T-cell (primary cell): ENCODE data around the gene PTPN12. TPM values are rescaled to one million over a fixed set of nuclear protein-coding genes. Genes with fewer than 3 reads are reported as not detected.

ENCODE experiments used
- ATAC-seq, 4 experiments: fragments of 200-7000 bp in 3 of 4; fragments of 150-1000 bp in 1 of 4; cut with Tn5 transposase; replicated peaks in 1 of 4; 1 replicate in 3 of 4; 2 replicates in 1 of 4; pipeline ENCODE4 v1.10.0; 2021; ENCODE audit warnings: moderate library complexity in 3 of 4, mild to moderate bottlenecking in 2 of 4, moderate number of reproducible peaks in 1 of 4
- CTCF ChIA-PET, 2 donors: fragments of 300-600 bp; sonication (Branson Sonifier 250); formaldehyde crosslinking; loops; one replicate each; lab custom pipeline; 2022; ENCODE audit warnings: antibody characterized with exemption in 2 of 2; lab: Charles Lee
- POLR2A ChIA-PET, 2 donors: fragments of 300-600 bp; sonication (Branson Sonifier 250); formaldehyde crosslinking; loops; one replicate each; lab custom pipeline; 2022; ENCODE audit warnings: antibody characterized with exemption in 2 of 2; lab: Charles Lee
- DNase-seq, 35 experiments: peaks; one replicate each; pipeline versions ENCODE4 v3.0.0 to v3.0.0-alpha.2; 2013 to 2023
- H3K27ac ChIP-seq: one replicate; pipeline ENCODE4 v1.5.1; 2013; ENCODE audit warnings: low read length
- H3K27me3 ChIP-seq, 2 experiments: replicated peaks in 1 of 2; 1 replicate in 1 of 2; 2 replicates in 1 of 2; pipeline versions ENCODE4 v1.6.1 to v1.7.0; 2013; ENCODE audit warnings: low read length in 1 of 2, mixed read lengths in 1 of 2; ENCODE audit not compliant: control insufficient read depth in 2 of 2, insufficient read depth in 2 of 2; ENCODE audit errors: extremely low read depth in 1 of 2
- H3K36me3 ChIP-seq, 2 donors: 1 replicate in 1 of 2; 2 replicates in 1 of 2; pipeline versions ENCODE4 v1.6.1 to v1.7.0; 2013; ENCODE audit warnings: low read length in 1 of 2; ENCODE audit not compliant: control insufficient read depth in 2 of 2, insufficient read depth in 1 of 2; ENCODE audit errors: extremely low read depth in 1 of 2
- H3K4me1 ChIP-seq, 2 experiments: 1 replicate in 1 of 2; 2 replicates in 1 of 2; pipeline versions ENCODE4 v1.6.1 to v1.7.0; 2013; ENCODE audit warnings: low read length in 2 of 2, mixed read lengths in 1 of 2; ENCODE audit not compliant: insufficient read depth in 2 of 2, control insufficient read depth in 1 of 2; ENCODE audit errors: extremely low read depth in 1 of 2
- H3K4me3 ChIP-seq, 2 donors: 1 replicate in 1 of 2; 2 replicates in 1 of 2; pipeline versions ENCODE4 v1.5.1 to v1.7.0; 2013; ENCODE audit warnings: mild to moderate bottlenecking in 2 of 2, low read length in 1 of 2, moderate library complexity in 1 of 2; ENCODE audit not compliant: control insufficient read depth in 1 of 2; ENCODE audit errors: extremely low read depth in 1 of 2
- H3K9me3 ChIP-seq: 2 replicates; pipeline ENCODE4 v1.7.0; 2013
- H3K27ac Mint-ChIP-seq, 2 donors: one replicate each; pipeline ENCODE4 v1.8.0; 2020 to 2021; ENCODE audit warnings: mild to moderate bottlenecking in 2 of 2, mixed read lengths in 2 of 2
- H3K27me3 Mint-ChIP-seq, 2 donors: one replicate each; pipeline ENCODE4 v1.8.0; 2021 to 2022; ENCODE audit warnings: mixed read lengths in 2 of 2
- H3K36me3 Mint-ChIP-seq: one replicate; pipeline ENCODE4 v1.8.0; 2021; ENCODE audit warnings: mixed read lengths
- H3K4me1 Mint-ChIP-seq, 3 donors: one replicate each; pipeline ENCODE4 v1.8.0; 2020 to 2022; ENCODE audit warnings: mixed read lengths in 3 of 3, mild to moderate bottlenecking in 1 of 3
- H3K4me3 Mint-ChIP-seq, 3 donors: one replicate each; pipeline ENCODE4 v1.8.0; 2020 to 2022; ENCODE audit warnings: mild to moderate bottlenecking in 3 of 3, mixed read lengths in 3 of 3, moderate library complexity in 3 of 3
- H3K9me3 Mint-ChIP-seq, 3 donors: one replicate each; pipeline ENCODE4 v1.8.0; 2020 to 2022; ENCODE audit warnings: mixed read lengths in 3 of 3
- WGBS: methylation state at CpG from one replicate; pipeline ENCODE4 v1.1.5; 2013; ENCODE audit warnings: missing lambda C conversion rate; ENCODE audit not compliant: insufficient coverage; 5-methylcytosine and 5-hydroxymethylcytosine counted together
- total RNA-seq, 35 experiments: library from RNA in 6 of 35; stranded (reverse) in 6 of 35; fragments of 120-200 nt in 1 of 35; gene quantifications; one replicate each; pipeline versions ENCODE4 v1.2.1 to v1.2.4 and lab custom pipeline; 2013 to 2026

Gene PTPN12
- total RNA-seq, 5 donors from 2014 or later (not counting 1 experiment from before 2014, with no cell fraction given), result 20.0 to 25.0 (median 21.4) TPM

DNA sequence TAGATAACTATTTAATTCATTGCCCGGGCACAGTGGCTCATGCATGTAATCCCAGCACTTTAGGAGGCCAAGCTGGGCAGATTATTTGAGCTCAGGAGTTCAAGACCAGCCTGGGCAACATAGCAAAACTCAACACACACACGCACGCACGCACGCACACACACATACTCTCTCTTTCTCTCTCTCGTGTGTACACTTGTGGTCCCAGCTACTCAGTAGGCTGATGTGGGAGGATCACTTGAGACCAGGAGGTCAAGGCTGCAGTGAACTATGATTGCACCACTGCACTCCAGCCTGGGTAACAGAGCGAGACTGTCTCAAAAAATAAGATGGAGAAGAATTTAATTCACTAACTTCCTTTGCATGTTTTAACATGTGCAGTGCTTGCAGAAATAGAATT is 38.1 kb downstream of the PTPN12 start:
- H3K27me3 ChIP-seq, result no peaks in the 10 kb centered on the region
- peaks cover 0 to 11% of the 10 kb centered on the region in 2 donors for H3K36me3 ChIP-seq
- ATAC-seq, result no peak
- no peak overlapping the region for H3K4me3 Mint-ChIP-seq
- no peaks in the 10 kb centered on the region for H3K9me3 Mint-ChIP-seq
- ChIA-PET POLR2A (no interaction called here), CTCF (interaction anchor here in 1 of 2 donors (0.8 kb wide), 1 partner anchor 43 kb away, joined by 3 read pairs; no protein-coding TSS in a partner anchor)
- no peaks in the 10 kb centered on the region for H3K9me3 ChIP-seq
- H3K27ac ChIP-seq, result no peak overlapping the region
- H3K4me1 ChIP-seq, result no peaks in the 10 kb centered on the region
- H3K4me1 Mint-ChIP-seq, result no peaks in the 10 kb centered on the region
- peaks cover 28% of the 10 kb centered on the region for H3K36me3 Mint-ChIP-seq
- DNase-seq, result no peak
- H3K27ac Mint-ChIP-seq, result no peak overlapping the region
- H3K4me3 ChIP-seq, result no peak overlapping the region
- no peaks in the 10 kb centered on the region for H3K27me3 Mint-ChIP-seq
- 100% methylated on average over 1 of the region's 7 CpGs for WGBS

DNA sequence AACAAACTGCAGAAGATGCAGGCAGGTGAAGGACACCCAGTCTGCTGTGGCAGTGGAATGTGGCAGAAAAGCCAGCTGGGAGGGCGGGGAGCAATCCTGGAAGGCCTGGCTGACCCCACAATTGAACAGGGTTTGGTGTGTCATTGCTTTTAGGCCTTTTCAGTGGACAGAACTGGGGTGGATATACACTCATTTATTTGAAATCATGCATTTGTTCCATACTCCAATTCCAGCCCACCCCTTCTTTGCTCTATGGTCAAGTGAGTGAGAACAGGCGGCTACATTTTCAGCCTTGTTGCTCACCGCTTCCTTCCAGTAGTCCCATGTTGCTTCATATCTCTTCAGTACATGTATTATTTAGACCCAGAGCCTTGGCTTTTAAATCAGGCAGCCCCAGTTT is 39.8 kb downstream of the PTPN12 start:
- H3K4me3 ChIP-seq, result no peak overlapping the region
- H3K36me3 ChIP-seq, result peaks cover 0 to 11% of the 10 kb centered on the region in 2 donors
- DNase-seq (no peak), ATAC-seq (no peak)
- no peaks in the 10 kb centered on the region for H3K9me3 Mint-ChIP-seq
- WGBS, result 95% methylated on average over 3 of the region's 3 CpGs
- H3K27me3 ChIP-seq, result no peaks in the 10 kb centered on the region
- no peaks in the 10 kb centered on the region for H3K4me1 Mint-ChIP-seq
- H3K36me3 Mint-ChIP-seq, result peaks cover 28% of the 10 kb centered on the region
- ChIA-PET CTCF (no interaction called here), POLR2A (no interaction called here)
- no peak overlapping the region for H3K27ac Mint-ChIP-seq
- no peaks in the 10 kb centered on the region for H3K4me1 ChIP-seq
- H3K27ac ChIP-seq, result no peak overlapping the region
- H3K9me3 ChIP-seq, result no peaks in the 10 kb centered on the region
- no peaks in the 10 kb centered on the region for H3K27me3 Mint-ChIP-seq
- no peak overlapping the region for H3K4me3 Mint-ChIP-seq

DNA sequence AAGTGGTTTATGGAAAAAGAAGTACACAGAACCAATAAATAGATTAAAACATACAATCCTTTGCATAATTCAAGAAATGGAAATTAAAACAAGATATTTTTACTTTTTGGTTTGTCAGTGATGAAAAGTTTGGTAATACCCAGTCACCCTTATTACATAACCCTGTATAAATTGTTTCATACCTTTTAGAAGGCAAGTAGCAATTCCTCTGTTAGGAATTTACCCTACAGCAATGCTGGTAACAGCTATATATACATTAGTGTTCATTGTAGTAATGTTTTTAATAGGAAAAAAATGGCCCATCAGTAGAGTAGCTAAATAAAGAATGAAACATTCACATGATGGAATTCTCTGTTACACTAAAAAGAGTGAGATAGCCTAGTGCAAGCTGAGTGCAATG is 42.7 kb downstream of the PTPN12 start:
- Histone ChIP-seq H3K9me3 (no peaks in the 10 kb centered on the region), H3K4me1 (no peaks in the 10 kb centered on the region), H3K27me3 (no peaks in the 10 kb centered on the region), H3K36me3 (peaks cover 0 to 6% of the 10 kb centered on the region in 2 donors), H3K27ac (no peak overlapping the region), H3K4me3 (no peak overlapping the region)
- ATAC-seq (no peak), DNase-seq (no peak)
- Mint-ChIP-seq H3K27me3 (no peaks in the 10 kb centered on the region), H3K36me3 (peaks cover 18% of the 10 kb centered on the region), H3K4me1 (no peaks in the 10 kb centered on the region), H3K4me3 (no peak overlapping the region), H3K27ac (no peak overlapping the region), H3K9me3 (no peaks in the 10 kb centered on the region)
- POLR2A ChIA-PET, result interaction anchor here in 1 of 2 donors (0.5 kb wide), 1 partner anchor 387 kb away, joined by 3 read pairs; no protein-coding TSS in a partner anchor
- CTCF ChIA-PET, result no interaction called here

DNA sequence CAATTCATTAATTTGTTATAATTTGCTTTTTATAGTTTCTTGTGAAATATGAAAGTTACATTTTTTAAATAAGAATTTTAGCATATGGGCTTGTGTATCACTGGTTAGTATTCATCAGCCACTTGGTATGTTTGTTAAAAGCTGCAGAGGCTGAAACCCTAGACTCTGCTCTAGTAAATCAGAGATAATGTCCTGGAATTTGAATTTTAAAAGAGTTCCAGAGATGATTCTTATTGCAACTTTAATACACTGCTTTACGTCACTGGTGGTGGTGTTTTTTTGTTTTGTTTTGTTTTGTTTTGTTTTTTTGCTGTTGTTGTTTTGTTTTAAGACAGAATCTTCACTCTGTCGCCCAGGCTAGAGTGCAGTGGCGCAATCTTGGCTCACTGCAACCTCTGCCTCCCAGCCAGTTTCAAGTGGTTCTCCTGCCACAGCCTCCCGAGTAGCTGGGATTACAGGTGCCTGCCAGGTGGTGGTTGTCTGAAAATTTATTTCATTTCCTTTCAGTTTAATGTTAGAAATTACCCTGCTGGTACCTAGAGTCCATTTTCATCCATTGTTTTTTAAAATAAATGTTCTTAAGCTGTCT is 43.8 kb downstream of the PTPN12 start:
- no peaks in the 10 kb centered on the region for H3K4me1 Mint-ChIP-seq
- H3K9me3 Mint-ChIP-seq, result no peaks in the 10 kb centered on the region
- no peak for DNase-seq
- peaks cover 0 to 6% of the 10 kb centered on the region in 2 donors for H3K36me3 ChIP-seq
- no peak overlapping the region for H3K4me3 Mint-ChIP-seq
- H3K9me3 ChIP-seq, result no peaks in the 10 kb centered on the region
- no peaks in the 10 kb centered on the region for H3K27me3 Mint-ChIP-seq
- ChIA-PET CTCF (no interaction called here), POLR2A (no interaction called here)
- ATAC-seq, result no peak
- no peak overlapping the region for H3K27ac Mint-ChIP-seq
- H3K4me3 ChIP-seq, result no peak overlapping the region
- no peak overlapping the region for H3K27ac ChIP-seq
- WGBS, result 100% methylated on average over 3 of the region's 4 CpGs
- no peaks in the 10 kb centered on the region for H3K4me1 ChIP-seq
- H3K36me3 Mint-ChIP-seq, result peaks cover 16% of the 10 kb centered on the region
- H3K27me3 ChIP-seq, result no peaks in the 10 kb centered on the region

DNA sequence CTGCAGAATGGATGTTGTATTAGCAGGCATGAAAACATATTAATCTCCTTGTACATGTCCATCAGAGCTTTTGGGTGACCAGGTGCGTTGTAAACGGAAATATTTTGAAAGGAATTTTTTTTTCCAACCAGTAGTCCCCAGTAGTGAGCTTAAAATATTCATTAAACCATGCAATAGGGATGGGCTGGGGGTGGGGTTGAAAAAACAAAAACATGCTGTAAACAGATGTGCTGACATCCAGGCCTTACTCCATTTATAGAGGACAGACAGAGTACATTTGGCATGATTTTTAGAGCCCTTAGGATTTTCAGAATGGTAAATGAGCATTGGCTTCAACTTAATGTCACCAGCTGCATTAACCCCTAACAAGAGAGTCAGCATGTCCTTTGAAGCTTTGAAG is 50.2 kb downstream of the PTPN12 start:
- POLR2A ChIA-PET, result interaction anchor here in 1 of 2 donors (0.6 kb wide), 1 partner anchor 136 kb away, joined by 3 read pairs; no protein-coding TSS in a partner anchor
- CTCF ChIA-PET, result no interaction called here
- no peaks in the 10 kb centered on the region for H3K27me3 Mint-ChIP-seq
- no peak overlapping the region for H3K4me3 Mint-ChIP-seq
- Histone ChIP-seq H3K9me3 (no peaks in the 10 kb centered on the region), H3K27me3 (no peaks in the 10 kb centered on the region), H3K4me1 (no peaks in the 10 kb centered on the region), H3K27ac (no peak overlapping the region), H3K36me3 (peaks cover 0 to 6% of the 10 kb centered on the region in 2 donors), H3K4me3 (no peak overlapping the region)
- no peak for ATAC-seq
- H3K27ac Mint-ChIP-seq, result no peak overlapping the region
- H3K36me3 Mint-ChIP-seq, result peaks cover 21% of the 10 kb centered on the region
- no CpG with 5 or more reads among the region's 2 CpGs for WGBS
- DNase-seq, result no peak
- H3K4me1 Mint-ChIP-seq, result peaks cover 0 to 6% (median 0%) of the 10 kb centered on the region in 3 donors
- no peaks in the 10 kb centered on the region for H3K9me3 Mint-ChIP-seq

DNA sequence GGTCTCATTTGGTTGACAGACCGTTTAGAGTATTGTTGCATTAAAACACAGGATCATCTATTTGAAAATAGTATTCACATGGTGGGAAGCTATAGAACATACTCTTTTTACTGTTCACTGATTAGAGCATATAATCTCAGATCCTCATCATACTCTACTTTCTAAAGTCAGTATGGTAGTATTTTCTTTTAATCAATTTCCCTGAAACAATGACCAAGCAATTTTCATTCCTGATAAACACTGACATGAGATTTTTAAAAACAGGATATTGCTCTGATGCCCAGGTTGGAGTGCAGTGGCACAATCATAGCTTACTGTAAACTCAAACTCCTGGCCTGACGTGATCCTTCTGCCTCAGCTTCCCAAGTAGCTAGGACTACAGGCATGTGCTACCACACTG is 63.9 kb downstream of the PTPN12 start:
- no peak for ATAC-seq
- Mint-ChIP-seq H3K36me3 (peaks cover 23% of the 10 kb centered on the region), H3K4me3 (no peak overlapping the region), H3K27ac (no peak overlapping the region), H3K9me3 (no peaks in the 10 kb centered on the region), H3K4me1 (no peaks in the 10 kb centered on the region), H3K27me3 (no peaks in the 10 kb centered on the region)
- POLR2A ChIA-PET, result interaction anchor here in 1 of 2 donors (0.6 kb wide), 1 partner anchor 15 kb away, joined by 4 read pairs; no protein-coding TSS in a partner anchor
- Histone ChIP-seq H3K9me3 (no peaks in the 10 kb centered on the region), H3K4me3 (no peak overlapping the region), H3K36me3 (peaks cover 0 to 7% of the 10 kb centered on the region in 2 donors), H3K27me3 (no peaks in the 10 kb centered on the region), H3K4me1 (no peaks in the 10 kb centered on the region), H3K27ac (no peak overlapping the region)
- DNase-seq, result no peak
- WGBS, result no CpG with 5 or more reads among the region's 2 CpGs
- CTCF ChIA-PET, result no interaction called here
